HG02970 (cell line): Measurements from ENCODE around the gene MARCO.

Source experiments
- ATAC-seq: cut with Tn5 transposase; IDR thresholded peaks from one replicate; pipeline ENCODE4 v1.9.1; 2021; ENCODE audit warnings: mild to moderate bottlenecking, moderate library complexity, moderate number of reproducible peaks; ENCODE audit not compliant: unreplicated experiment, low FRiP score

MARCO gene

GRCh38 chr2:118942031-118942430 lies at the start of gene MARCO:
Gene MARCO (plus strand): TSS chr2:118942194. CDS start chr2:118942301, 107 bp downstream.
- ATAC-seq, result no peak

- no peak for ATAC-seq
Measured at GRCh38 chr2:118893100-118893499, 48.9 kb upstream of the MARCO start.

- no peak for ATAC-seq
Measured at GRCh38 chr2:118902266-118903028, 39.5 kb upstream of the MARCO start.

DNA sequence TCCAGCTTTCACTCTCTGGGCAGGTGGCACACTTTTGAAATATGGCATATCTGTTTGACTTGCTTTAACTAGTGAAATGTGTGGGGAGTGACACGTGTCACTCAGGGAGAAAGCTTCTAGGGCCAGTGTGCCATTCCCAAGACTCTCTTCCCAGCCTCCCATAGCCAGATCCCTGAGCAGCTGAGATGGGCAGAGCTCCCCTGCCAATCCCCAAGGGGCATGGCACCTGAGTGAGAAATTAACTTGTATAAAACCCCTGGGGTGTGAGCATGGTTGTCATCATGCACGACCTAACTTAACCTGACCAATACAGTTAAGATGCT lies 39.0 kb upstream of the MARCO start:
- no peak for ATAC-seq

DNA sequence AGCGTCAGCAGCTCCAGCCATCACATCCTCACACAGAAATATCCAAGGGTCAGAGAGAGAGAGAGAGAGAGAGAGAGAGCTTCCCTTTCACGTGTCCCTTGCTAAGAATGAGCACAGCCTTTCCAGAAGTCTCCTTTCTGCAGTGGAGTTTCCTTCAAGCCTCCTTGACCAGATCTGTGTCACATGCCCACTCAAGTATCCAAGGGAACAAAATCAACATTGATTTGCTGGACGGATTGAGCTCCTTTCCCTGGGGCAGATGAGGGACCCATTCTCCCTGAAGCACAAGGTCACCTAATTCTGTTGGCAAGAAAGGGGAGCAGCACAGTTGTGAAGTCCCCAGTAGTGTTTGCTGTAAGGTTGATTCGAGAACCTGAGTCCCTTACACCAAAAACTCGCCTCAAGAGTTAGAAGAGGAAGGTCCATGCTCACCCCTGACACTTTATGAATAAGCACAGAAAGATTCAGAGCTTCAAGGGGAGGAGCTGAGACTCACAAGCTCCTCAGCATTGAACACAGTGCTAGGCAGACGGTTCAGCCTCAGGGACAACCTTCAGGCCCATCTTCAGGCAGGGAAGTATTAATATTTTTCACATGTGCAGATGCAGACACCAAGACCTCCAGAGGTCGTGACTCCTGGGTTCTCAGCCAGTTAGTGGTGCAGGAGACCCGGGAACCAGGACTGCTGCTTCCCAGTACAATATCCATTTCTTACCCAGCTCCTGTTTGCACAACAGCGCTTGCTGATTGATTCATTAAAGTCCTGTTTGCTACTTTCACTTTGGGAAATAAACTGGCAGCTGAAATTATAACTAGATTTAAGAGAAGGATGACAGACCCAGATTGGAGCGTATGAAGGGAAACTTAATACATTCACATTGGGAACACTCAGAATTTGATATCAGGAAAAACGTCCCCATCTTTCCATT lies 38.2 kb upstream of the MARCO start:
- ATAC-seq, result no peak

- ATAC-seq, result no peak
Measured at GRCh38 chr2:118905206-118905605, 36.8 kb upstream of the MARCO start.

DNA sequence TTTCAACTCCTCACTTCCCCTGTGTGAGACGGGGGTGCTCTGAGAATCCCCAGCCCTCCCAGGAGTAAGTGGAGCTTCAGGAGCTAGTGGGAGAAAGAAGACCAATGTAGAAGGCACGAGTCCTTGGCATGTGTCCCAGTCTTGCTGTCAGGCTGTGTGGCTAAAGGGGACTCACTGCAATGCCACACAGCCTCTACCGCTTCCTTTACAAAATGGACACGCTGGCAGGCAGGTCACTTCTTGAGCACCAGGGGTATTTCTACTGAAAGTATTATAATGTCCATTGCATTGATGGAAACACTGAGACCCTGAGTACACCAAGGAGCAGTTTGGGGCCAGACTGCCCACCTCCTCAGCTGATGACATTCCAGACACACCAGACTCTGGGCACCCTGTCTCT lies 35.8 kb upstream of the MARCO start:
- no peak for ATAC-seq

DNA sequence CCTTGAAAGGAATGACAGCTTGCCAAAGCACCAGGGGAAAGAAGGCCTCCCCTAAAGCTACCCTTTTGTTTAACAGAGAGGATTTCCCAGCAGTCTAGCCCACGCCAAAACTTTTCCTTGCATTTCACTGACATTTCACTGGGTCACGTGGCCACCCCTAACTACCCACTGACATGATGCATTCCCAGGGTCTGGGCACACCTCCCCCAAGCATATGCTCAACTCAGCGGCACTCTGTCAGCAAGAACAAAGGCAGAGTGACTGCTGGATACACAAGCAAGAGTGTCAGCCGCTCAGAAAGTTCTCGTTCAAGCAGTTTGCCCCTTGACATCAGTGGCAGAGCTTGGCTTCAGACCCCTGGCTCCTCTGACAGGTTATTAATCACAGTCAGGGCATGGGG lies 34.2 kb upstream of the MARCO start:
- no peak for ATAC-seq

DNA sequence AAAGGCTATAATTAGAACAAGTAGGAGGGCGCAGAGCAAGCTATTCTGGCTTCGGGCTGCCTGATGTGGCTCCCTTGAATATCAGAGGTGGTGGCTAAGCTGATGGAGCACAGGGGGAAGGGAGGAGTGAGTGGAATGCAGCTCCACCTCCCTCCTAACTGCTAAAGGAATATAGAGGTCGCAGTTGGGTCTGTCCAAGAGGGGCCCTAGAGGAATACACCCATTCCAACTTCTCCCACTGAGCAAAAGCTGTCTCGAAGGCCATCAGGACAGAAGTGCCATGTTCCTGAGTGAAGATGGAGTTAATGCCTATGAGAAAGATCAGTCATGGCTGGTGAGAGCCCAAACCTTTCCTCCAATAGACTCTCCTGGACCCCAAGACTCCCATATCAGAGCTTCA lies 32.8 kb upstream of the MARCO start:
- no peak for ATAC-seq

- no peak for ATAC-seq
Measured at GRCh38 chr2:118911166-118911856, 30.7 kb upstream of the MARCO start.

DNA sequence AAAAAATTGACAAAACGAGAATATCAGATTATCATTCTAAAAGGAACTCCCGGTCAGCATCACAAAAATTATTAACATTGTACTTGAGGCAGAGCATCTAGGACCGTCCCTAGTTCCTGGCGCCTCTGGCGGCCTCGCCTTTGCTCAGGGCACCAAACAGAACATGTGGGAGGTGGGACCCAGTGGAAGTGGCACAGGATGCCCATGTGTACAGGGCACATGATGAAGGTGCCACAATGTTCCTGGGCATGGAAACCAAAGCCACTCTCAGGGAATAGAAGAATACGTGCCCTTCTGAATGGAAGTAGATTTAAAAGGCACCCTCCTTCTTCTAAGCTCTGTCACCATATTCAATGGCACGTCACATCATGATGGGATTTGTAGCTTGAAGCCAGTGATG lies 30.1 kb upstream of the MARCO start:
- no peak for ATAC-seq

DNA sequence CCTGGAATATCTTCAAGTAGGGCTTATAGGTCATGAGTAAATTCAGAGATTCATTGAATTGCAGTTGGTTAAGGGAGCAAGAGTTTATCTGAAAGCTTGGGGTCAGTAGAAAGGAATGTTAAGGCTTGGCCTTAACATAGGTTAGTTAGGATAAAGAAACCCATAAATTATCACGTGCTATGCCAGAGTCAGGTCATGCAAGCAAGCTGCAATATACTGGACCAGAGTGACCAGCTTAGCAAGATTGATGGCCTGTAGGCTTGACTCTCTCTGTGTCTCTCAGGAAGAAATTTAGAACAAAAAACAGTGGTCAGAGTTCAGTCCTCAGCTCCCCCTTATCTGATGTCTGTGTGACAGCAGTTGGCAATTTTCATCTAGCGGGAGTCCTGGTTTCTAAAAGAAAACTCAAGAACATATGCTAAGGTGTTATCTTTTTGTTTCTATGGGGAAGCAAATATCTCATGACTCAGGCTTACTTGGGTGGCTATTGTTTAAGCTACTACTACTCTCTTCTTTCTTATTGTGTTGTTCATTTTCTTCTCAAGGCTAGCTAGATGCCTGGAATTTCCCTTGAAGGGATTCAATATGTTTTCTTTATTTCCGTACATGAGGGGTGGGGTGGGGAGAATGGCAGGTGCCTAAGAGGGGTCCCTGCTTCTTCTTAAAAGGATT lies 28.7 kb upstream of the MARCO start:
- no peak for ATAC-seq

DNA sequence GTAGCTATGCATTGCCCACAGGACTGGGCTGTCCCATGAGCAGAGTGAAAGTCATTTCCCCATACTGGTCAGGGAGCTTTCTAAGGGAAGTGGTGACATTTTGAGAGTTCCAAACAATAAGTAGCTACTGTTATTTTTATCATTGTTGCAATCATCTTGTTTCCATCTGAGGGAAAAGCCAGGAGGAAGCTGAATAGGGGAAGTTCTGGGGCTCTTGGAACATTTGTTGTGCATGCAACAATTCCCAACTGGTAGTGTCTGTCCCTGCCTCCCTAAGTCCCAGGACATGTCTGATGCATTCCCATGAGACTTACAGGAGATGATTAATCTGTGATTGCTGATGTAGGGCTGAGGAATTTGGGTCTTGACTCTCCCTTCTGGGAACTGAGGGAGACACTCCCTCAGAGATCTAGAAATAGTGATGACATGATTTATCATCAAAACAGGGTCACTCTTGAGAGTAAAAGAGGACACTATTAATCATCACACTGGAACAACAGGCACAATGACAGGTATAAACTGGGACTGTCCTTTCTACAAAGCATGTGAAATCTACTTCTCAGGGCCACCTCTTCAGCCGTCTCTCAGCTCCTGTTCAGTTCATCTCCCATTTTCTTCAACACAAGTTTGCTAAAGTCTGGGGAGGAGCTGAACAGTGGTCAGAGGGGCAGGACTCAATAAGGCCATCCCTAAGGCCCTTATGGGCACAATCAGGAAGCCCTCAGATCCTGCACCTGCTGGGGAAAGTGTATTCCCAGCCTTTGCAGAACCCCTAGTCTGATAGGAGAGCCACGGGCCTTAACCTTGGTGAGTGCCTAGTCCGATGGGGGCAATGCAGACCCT lies 28.0 kb upstream of the MARCO start:
- no peak for ATAC-seq

- ATAC-seq, result no peak
Measured at GRCh38 chr2:118914721-118915453, 27.1 kb upstream of the MARCO start.

DNA sequence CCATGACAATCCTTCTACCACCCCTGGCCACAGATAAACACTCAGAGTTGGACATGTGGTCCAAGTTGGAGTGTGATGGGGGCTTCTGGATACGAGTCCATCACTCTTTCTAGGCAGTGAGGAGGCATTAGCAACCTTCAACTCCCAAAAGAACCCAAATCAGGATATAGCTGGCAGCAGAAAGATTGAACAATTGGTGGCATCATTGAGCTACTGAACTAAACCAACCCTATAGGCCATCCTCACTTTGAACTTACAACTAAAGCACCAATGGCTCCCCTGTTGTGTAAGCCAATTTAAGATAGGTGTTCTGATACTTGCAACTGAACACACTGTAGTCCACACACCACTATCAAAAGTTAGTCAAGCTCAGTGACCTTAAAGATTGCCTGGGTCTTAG lies 24.0 kb upstream of the MARCO start:
- no peak for ATAC-seq

- ATAC-seq, result no peak
Measured at GRCh38 chr2:118921646-118922045, 20.3 kb upstream of the MARCO start.

GRCh38 chr2:118922254-118922653 lies 19.7 kb upstream of the MARCO start:
- no peak for ATAC-seq

- ATAC-seq, result no peak
Measured at GRCh38 chr2:118923371-118923770, 18.6 kb upstream of the MARCO start.

DNA sequence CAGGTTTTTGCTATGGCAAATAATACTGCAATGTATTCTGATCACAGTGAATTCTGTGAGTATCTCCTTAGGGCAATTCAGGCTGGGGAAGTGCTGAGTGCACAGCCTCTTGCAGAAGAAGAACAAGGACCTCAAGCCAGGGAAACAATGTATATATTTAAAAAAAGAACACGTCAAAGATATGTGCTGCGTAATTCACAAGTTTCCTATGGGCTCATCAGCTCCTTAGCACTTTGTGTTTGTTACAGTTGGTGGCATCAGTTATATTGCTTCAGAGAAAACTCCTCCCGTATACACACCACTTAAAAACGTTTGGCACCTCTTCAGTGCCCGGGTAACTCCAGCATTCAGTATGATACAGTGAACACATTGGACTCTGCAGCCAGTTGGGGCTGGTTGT lies 16.5 kb upstream of the MARCO start:
- ATAC-seq, result no peak
